HEK293 (cell line): ENCODE measurements around the gene STK16.
A peak's percentile ranks its signal among the peaks of the same experiment; 100 is the strongest.
"Not testable (repeated sequence)": the region's sequence is repeated elsewhere in the genome, so short reads cannot be mapped to it uniquely, and the experiment has no call there.

Experiments used
- CTCF ChIA-PET: fragments of 350-600 bp; formaldehyde crosslinking; extraction: SDS; loops from one replicate; lab custom pipeline; 2021; ENCODE audit warnings: antibody characterized with exemption; lab: Yijun Ruan, JAX
- POLR2A ChIA-PET: fragments of 300-600 bp; formaldehyde crosslinking; extraction: SDS; loops from one replicate; lab custom pipeline; 2020; ENCODE audit warnings: antibody characterized with exemption, inconsistent platforms; lab: Yijun Ruan, JAX
- H3K27ac ChIP-seq: fragments of 200-500 bp; sonication (Bioruptor generic); 2 replicates; pipeline ENCODE4 v1.5.1; 2014; ENCODE audit warnings: low read depth, low read length, control low read depth, inconsistent platforms; ENCODE audit errors: extremely low read depth
- H3K36me3 ChIP-seq, 2 experiments: fragments of 200-500 bp in 1 of 2; sonication (Bioruptor generic) in 1 of 2; 1 replicate in 1 of 2; 2 replicates in 1 of 2; pipeline ENCODE4 v1.5.1; 2014 to 2017; ENCODE audit warnings: inconsistent platforms in 2 of 2, low read length in 2 of 2; ENCODE audit not compliant: control insufficient read depth in 2 of 2, insufficient read depth in 1 of 2
- H3K4me1 ChIP-seq: fragments of 200-500 bp; sonication (Bioruptor generic); 2 replicates; pipeline ENCODE4 v1.5.1; 2014; ENCODE audit warnings: mild to moderate bottlenecking, low read length, inconsistent platforms; ENCODE audit not compliant: control insufficient read depth, insufficient read depth
- H3K4me3 ChIP-seq: 2 replicates; pipeline ENCODE4 v1.5.1; 2011; ENCODE audit warnings: low read depth, mild to moderate bottlenecking, control low read depth, low read length, moderate library complexity
- H3K9me3 ChIP-seq: fragments of 200-500 bp; sonication (Bioruptor generic); 2 replicates; pipeline ENCODE4 v1.5.1; 2014; ENCODE audit warnings: low read depth, low read length, inconsistent platforms; ENCODE audit not compliant: control insufficient read depth, insufficient read depth
- GLIS1 ChIP-seq: fragments of 450-650 bp; formaldehyde crosslinking; IDR thresholded peaks from 2 replicates; pipeline ENCODE4 v1.5.1; 2016; ENCODE audit warnings: missing biosample characterization, missing genetic modification characterization
- KLF9 ChIP-seq: fragments of 450-650 bp; formaldehyde crosslinking; IDR thresholded peaks from 2 replicates; pipeline ENCODE4 v1.5.1; 2016; ENCODE audit warnings: missing biosample characterization, missing genetic modification characterization, low read depth
- MZF1 ChIP-seq: fragments of 450-650 bp; formaldehyde crosslinking; IDR thresholded peaks from 2 replicates; pipeline ENCODE4 v1.5.1; 2017; ENCODE audit warnings: missing biosample characterization, missing genetic modification characterization, borderline replicate concordance
- SETDB1 ChIP-seq: IDR thresholded peaks from one replicate; pipeline ENCODE4 v1.6.1; 2017; ENCODE audit warnings: mild to moderate bottlenecking, low read length, moderate library complexity, mixed read lengths; ENCODE audit not compliant: insufficient read length
- SP2 ChIP-seq: fragments of 450-650 bp; formaldehyde crosslinking; IDR thresholded peaks from 2 replicates; pipeline ENCODE4 v1.5.1; 2016; ENCODE audit warnings: missing biosample characterization, missing genetic modification characterization
- SP7 ChIP-seq: fragments of 450-650 bp; formaldehyde crosslinking; IDR thresholded peaks from 2 replicates; pipeline ENCODE4 v1.5.1; 2016; ENCODE audit warnings: missing biosample characterization, missing genetic modification characterization
- ZBTB17 ChIP-seq: fragments of 450-650 bp; formaldehyde crosslinking; IDR thresholded peaks from 2 replicates; pipeline ENCODE4 v1.5.1; 2016; ENCODE audit warnings: missing biosample characterization, missing genetic modification characterization
- ZEB2 ChIP-seq: fragments of 450-650 bp; formaldehyde crosslinking; IDR thresholded peaks from 2 replicates; pipeline ENCODE4 v1.5.1; 2016; ENCODE audit warnings: missing biosample characterization, missing genetic modification characterization
- ZFP37 ChIP-seq: fragments of 450-650 bp; formaldehyde crosslinking; IDR thresholded peaks from 2 replicates; pipeline ENCODE4 v1.5.1; 2016; ENCODE audit warnings: missing biosample characterization, missing genetic modification characterization
- ZNF10 ChIP-seq: fragments of 450-650 bp; formaldehyde crosslinking; IDR thresholded peaks from 2 replicates; pipeline ENCODE4 v1.5.1; 2017; ENCODE audit warnings: missing biosample characterization, missing genetic modification characterization
- ZNF2 ChIP-seq: fragments of 450-650 bp; formaldehyde crosslinking; IDR thresholded peaks from 2 replicates; pipeline ENCODE4 v1.5.1; 2016; ENCODE audit warnings: missing biosample characterization, missing genetic modification characterization
- ZNF341 ChIP-seq: fragments of 450-650 bp; formaldehyde crosslinking; IDR thresholded peaks from 2 replicates; pipeline ENCODE4; 2016; ENCODE audit warnings: low read depth, missing biosample characterization, missing genetic modification characterization
- ZNF558 ChIP-seq: fragments of 450-650 bp; formaldehyde crosslinking; IDR thresholded peaks from 2 replicates; pipeline ENCODE4 v1.5.1; 2016; ENCODE audit warnings: missing biosample characterization, missing genetic modification characterization
- ZNF561 ChIP-seq: fragments of 450-650 bp; IDR thresholded peaks from 2 replicates; pipeline ENCODE4 v1.5.1; 2018; ENCODE audit warnings: missing biosample characterization, missing genetic modification characterization, borderline replicate concordance
- ZNF600 ChIP-seq: fragments of 450-650 bp; formaldehyde crosslinking; IDR thresholded peaks from 2 replicates; pipeline ENCODE4 v1.5.1; 2016; ENCODE audit warnings: missing biosample characterization, missing genetic modification characterization
- ZNF660 ChIP-seq: fragments of 450-650 bp; IDR thresholded peaks from 2 replicates; pipeline ENCODE4 v1.5.1; 2018; ENCODE audit warnings: missing biosample characterization, mild to moderate bottlenecking, missing genetic modification characterization
- ZNF776 ChIP-seq: fragments of 450-650 bp; formaldehyde crosslinking; IDR thresholded peaks from 2 replicates; pipeline ENCODE4 v1.5.0; 2017; ENCODE audit warnings: missing biosample characterization, missing genetic modification characterization, borderline replicate concordance
- TF ChIP-seq, protein P1 (sequence below): fragments of 450-650 bp; formaldehyde crosslinking; IDR thresholded peaks from 2 replicates; pipeline ENCODE4 v1.5.1; 2016; ENCODE audit warnings: missing biosample characterization, missing genetic modification characterization
- TF ChIP-seq, protein P2 (sequence below): fragments of 450-650 bp; formaldehyde crosslinking; IDR thresholded peaks from 2 replicates; pipeline ENCODE4 v1.5.1; 2017; ENCODE audit warnings: missing biosample characterization, mild to moderate bottlenecking, missing genetic modification characterization, moderate library complexity

Gene STK16

DNA sequence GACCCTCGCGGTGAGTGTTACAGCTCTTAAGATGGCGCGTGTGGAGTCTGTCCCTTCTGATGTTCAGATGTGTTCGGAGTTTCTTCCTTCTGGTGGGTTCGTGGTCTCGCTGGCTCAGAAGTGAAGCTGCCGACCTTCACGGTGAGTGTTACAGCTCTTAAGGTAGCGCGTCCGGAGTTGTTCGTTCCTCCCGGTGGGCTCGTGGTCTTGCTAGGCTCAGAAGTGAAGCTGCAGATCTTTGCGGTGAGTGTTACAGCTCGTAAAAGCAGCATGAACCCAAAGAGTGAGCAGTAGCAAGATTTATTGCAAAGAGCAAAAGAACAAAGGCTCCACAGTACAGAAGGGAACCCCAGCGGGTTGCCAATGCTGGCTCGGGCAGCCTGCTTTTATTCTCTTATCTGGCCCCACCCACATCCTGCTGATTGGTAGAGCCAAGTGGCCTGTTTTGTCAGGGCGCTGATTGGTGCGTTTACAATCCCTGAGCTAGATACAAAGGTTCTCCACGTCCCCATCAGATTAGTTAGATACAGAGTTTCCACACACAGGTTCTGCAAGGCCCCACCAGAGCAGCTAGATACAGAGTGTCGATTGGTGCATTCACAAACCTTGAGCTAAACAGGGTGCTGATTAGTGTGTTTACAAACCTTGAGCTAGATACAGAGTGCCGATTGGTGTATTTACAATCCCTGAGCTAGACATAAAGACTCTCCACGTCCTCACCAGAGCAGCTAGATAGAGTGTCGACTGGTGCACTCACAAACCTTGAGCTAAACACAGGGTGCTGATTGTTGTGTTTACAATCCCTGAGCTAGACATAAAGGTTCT is 44.6 kb upstream of the STK16 start (continued):
- TF ChIP-seq, protein P1, sequence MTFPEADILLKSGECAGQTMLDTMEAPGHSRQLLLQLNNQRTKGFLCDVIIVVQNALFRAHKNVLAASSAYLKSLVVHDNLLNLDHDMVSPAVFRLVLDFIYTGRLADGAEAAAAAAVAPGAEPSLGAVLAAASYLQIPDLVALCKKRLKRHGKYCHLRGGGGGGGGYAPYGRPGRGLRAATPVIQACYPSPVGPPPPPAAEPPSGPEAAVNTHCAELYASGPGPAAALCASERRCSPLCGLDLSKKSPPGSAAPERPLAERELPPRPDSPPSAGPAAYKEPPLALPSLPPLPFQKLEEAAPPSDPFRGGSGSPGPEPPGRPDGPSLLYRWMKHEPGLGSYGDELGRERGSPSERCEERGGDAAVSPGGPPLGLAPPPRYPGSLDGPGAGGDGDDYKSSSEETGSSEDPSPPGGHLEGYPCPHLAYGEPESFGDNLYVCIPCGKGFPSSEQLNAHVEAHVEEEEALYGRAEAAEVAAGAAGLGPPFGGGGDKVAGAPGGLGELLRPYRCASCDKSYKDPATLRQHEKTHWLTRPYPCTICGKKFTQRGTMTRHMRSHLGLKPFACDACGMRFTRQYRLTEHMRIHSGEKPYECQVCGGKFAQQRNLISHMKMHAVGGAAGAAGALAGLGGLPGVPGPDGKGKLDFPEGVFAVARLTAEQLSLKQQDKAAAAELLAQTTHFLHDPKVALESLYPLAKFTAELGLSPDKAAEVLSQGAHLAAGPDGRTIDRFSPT (tag by site-specific recombination): 0 out of 2 replicates have a peak, but pooled peaks have one; percentile 24
- TF ChIP-seq MZF1 (tag by site-specific recombination) (0 out of 2 replicates have a peak, but pooled peaks have one; percentile 46), SP7 (tag by site-specific recombination) (peak; percentile 53), ZBTB17 (tag by site-specific recombination) (peak; percentile 58), ZNF10 (0 out of 2 replicates have a peak, but pooled peaks have one; percentile 21), ZNF600 (tag by site-specific recombination) (peak; percentile 25; the same call in 1 of the 2 replicates), ZNF2 (peak; percentile 50; the same call in 1 of the 2 replicates), ZNF660 (0 out of 2 replicates have a peak, but pooled peaks have one; percentile 63), ZNF341 (tag by site-specific recombination) (peak; percentile 69), ZNF558 (tag by site-specific recombination) (peak; percentile 53; the same call in 1 of the 2 replicates), ZEB2 (tag by site-specific recombination) (peak; percentile 57; the same call in 1 of the 2 replicates), GLIS1 (peak; percentile 20; the same call in 1 of the 2 replicates), ZFP37 (peak; percentile 56; the same call in 1 of the 2 replicates), ZNF561 (peak; percentile 79; the same call in 1 of the 2 replicates), SP2 (tag by site-specific recombination) (peak; percentile 40)
- TF ChIP-seq, protein P2, sequence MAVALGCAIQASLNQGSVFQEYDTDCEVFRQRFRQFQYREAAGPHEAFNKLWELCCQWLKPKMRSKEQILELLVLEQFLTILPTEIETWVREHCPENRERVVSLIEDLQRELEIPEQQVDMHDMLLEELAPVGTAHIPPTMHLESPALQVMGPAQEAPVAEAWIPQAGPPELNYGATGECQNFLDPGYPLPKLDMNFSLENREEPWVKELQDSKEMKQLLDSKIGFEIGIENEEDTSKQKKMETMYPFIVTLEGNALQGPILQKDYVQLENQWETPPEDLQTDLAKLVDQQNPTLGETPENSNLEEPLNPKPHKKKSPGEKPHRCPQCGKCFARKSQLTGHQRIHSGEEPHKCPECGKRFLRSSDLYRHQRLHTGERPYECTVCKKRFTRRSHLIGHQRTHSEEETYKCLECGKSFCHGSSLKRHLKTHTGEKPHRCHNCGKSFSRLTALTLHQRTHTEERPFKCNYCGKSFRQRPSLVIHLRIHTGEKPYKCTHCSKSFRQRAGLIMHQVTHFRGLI (tag by site-specific recombination): peak; percentile 54; the same call in 1 of the 2 replicates
- TF ChIP-seq, all 188 proteins: peak for 30; not testable (repeated sequence) for 158

DNA sequence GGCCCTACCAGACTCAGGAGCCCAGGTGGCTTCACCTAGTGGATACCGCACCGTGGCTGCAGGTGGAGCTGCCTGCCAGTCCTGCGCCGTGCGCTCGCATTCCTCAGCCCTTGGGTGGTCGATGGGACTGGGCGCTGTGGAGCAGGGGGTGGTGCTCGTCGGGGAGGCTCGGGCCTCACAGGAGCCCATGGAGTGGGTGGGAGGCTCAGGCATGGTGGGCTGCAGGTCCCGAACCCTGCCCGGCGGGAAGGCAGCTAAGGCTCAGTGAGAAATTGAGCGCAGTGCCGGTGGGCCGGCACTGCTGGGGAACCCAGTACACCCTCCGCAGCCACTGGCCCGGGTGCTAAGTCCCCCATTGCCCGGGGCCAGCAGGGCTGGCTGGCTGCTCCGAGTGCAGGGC is 43.9 kb upstream of the STK16 start:
- H3K4me1 ChIP-seq, H3K27ac ChIP-seq, POLR2A ChIA-PET, H3K9me3 ChIP-seq, H3K4me3 ChIP-seq, H3K36me3 ChIP-seq, CTCF ChIA-PET: not testable (repeated sequence)

DNA sequence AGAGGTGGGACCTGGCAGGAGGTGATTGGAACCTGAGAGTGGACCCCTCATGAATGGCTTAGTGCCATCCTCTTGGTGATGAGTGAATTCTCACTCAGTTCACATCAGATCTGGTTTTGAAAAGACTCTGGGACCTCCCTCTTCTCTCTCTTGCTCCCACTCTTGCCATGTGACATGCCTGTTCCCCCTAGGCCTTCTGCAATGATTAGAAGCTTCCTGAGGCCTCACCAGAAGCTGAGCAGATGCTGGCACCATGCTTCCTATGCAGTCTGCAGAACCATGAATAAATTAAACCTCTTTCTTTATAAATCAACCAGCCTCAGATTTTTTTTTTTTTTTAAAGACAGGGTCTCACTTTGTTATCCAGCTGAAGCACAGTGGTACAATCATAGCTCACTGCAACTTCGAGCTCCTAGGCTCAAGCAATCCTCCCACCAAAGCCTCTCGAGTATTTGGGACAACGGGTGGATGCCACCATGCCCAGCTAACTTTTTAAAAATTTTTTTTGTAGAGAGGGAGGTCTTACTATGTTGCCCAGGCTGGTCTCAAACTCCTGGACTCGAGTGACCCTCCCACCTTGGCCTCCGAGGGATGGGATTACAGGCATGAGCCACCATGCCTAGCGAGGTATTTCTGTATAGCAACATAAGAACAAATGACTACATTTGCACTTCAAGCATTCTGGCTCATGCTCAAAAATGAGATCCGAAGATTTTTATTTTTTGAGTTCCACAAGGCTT is 40.7 kb upstream of the STK16 start:
- TF ChIP-seq ZNF776 (0 out of 2 replicates have a peak, but pooled peaks have one; percentile 51), ZNF660 (no peak), KLF9 (no peak), SETDB1 (peak; percentile 17)
- POLR2A ChIA-PET: no interaction called here
- CTCF ChIA-PET: no interaction called here

More for the DNA sequence above, 40.7 kb upstream of the STK16 start:
- no peak overlapping the region for H3K4me3 ChIP-seq
- H3K4me1 ChIP-seq: peaks cover 8% of the 10 kb centered on the region
- no peak overlapping the region for H3K27ac ChIP-seq
- H3K9me3 ChIP-seq: no peaks in the 10 kb centered on the region
- H3K36me3 ChIP-seq: peaks cover 0 to 23% of the 10 kb centered on the region in 2 experiments; a peak in 1 of 3 replicates
